Heart left ventricle (tissue), 16 donors: ENCODE results near the gene ETV6. TPM values are rescaled to one million over a fixed set of nuclear protein-coding genes. Genes with fewer than 3 reads are reported as not detected.

Source experiments
- ATAC-seq, 4 donors: fragments of 200-7000 bp; cut with Tn5 transposase; one replicate each; pipeline ENCODE4 v1.9.1; 2020 to 2022; ENCODE audit warnings: moderate library complexity in 4 of 4, mild to moderate bottlenecking in 3 of 4, moderate number of reproducible peaks in 1 of 4
- DNase-seq, 5 donors: peaks; one replicate each; pipeline ENCODE4 v3.0.0-alpha.2; 2020
- H3K27ac ChIP-seq, 12 donors: fragments of 200-600 bp; sonication (generic) in 4 of 12; one replicate each; pipeline versions ENCODE4 v1.5.0 to v1.8.0; 2016 to 2022; ENCODE audit warnings: mild to moderate bottlenecking in 2 of 12
- H3K27me3 ChIP-seq, 9 donors: fragments of 200-600 bp; sonication (generic) in 2 of 9; one replicate each; pipeline versions ENCODE4 v1.5.1 to v1.8.0; 2016 to 2022; ENCODE audit warnings: mild to moderate bottlenecking in 3 of 9
- H3K36me3 ChIP-seq, 9 donors: fragments of 200-600 bp; sonication (generic) in 2 of 9; one replicate each; pipeline versions ENCODE4 v1.5.0 to v1.8.0; 2018 to 2022; ENCODE audit warnings: mild to moderate bottlenecking in 2 of 9
- H3K4me1 ChIP-seq, 12 donors: fragments of 200-600 bp; sonication (generic) in 4 of 12; one replicate each; pipeline versions ENCODE4 v1.5.0 to v1.8.0; 2016 to 2022; ENCODE audit warnings: mild to moderate bottlenecking in 3 of 12
- H3K4me3 ChIP-seq, 12 donors: fragments of 200-600 bp; sonication (generic) in 4 of 12; one replicate each; pipeline versions ENCODE4 v1.5.0 to v1.8.0; 2017 to 2022; ENCODE audit warnings: mild to moderate bottlenecking in 9 of 12, moderate library complexity in 4 of 12
- H3K9me3 ChIP-seq, 12 donors: fragments of 200-600 bp; sonication (generic) in 4 of 12; one replicate each; pipeline versions ENCODE4 v1.5.0 to v1.8.0; 2016 to 2022; ENCODE audit warnings: mild to moderate bottlenecking in 1 of 12
- POLR2A ChIP-seq, 2 donors: fragments of 450-650 bp; IDR thresholded peaks; one replicate each; pipeline ENCODE4 v1.6.1; 2017; ENCODE audit warnings: antibody characterized with exemption in 2 of 2, mild to moderate bottlenecking in 2 of 2, moderate library complexity in 2 of 2
- WGBS, 4 donors: extraction: QIAGEN DNeasy Blood & Tissue Kit in 2 of 4; methylation state at CpG; one replicate each; pipeline versions ENCODE4 v1.1.5 to v1.1.7; 2013 to 2018; 5-methylcytosine and 5-hydroxymethylcytosine counted together
- intact Hi-C, 10 donors: fragments of 100-400 bp; cut with DNase I; formaldehyde crosslinking; loops; one replicate each; pipeline versions ENCODE4 v1.11.1 to v1.14.2; 2022
- polyA plus RNA-seq, 2 donors: library from polyadenylated mRNA; stranded (reverse); fragments of 200-250 nt; gene quantifications; one replicate each; pipeline ENCODE4 v1.2.3, GENCODE V29; 2013
- total RNA-seq, 9 donors: library from RNA; depleted of rRNA in 2 of 9; stranded (reverse); fragments of >200 nt in 2 of 9; fragmentation: NEBNext Ultra II Directional in 3 of 9; extraction: Animal tissue kit (Norgen Biotek cat#: 25700) in 3 of 9; gene quantifications; one replicate each; pipeline versions ENCODE4 v1.1.0 to v1.2.4, GENCODE V29; 2016 to 2023
- TF ChIP-seq, protein P1 (sequence below), 12 donors: fragments of 200-600 bp; sonication (generic) in 4 of 12; IDR thresholded peaks; one replicate each; pipeline versions ENCODE4 v1.5.0 to v1.8.0; 2018 to 2022; ENCODE audit warnings: antibody characterized with exemption in 12 of 12, mild to moderate bottlenecking in 5 of 12
- donor health status: ischemic (EF 13 %, LVEDD 7.1; RV severe dilation, severe dysfunction).
- donor health status: healthy with polysubstance abuse.
- donor health status: DM: no; HTN: yes; CAD: no.
- donor health status: DM: no; HTN: no; CAD: no.
- donor health status: ischemic (EF 25% LVEDD 6.9; RV normal size, moderate dysfunction).
- donor health status: ischemic (EF 25% LVEDD 5.7; RV mildly dilated, moderate dysfunction).
- donor health status: healthy.
- donor health status: DM: yes; HTN: yes; CAD: no.
- donor health status: ischemic (EF 35%, LVEDD 5.7; RV mildly dilated, moderate dysfunction).
- donor health status: nonischemic (EF 11% LVEDD 7.7; RV severe dilation, severe dysfunction).
- donor health status: DM: yes; HTN: yes; CAD: no.
- donor health status: PGD.
- donor health status: ischemic (EF 29% LVEDD 5.4; RV normal size, mild dysfunction).
- donor health status: nonischemic (EF 23%, LVEDD 6.1; RV moderate dilation, normal function).

Gene ETV6
- total and polyA plus RNA-seq, 11 donors = 3.9 to 37.3 (median 12.4) TPM

DNA sequence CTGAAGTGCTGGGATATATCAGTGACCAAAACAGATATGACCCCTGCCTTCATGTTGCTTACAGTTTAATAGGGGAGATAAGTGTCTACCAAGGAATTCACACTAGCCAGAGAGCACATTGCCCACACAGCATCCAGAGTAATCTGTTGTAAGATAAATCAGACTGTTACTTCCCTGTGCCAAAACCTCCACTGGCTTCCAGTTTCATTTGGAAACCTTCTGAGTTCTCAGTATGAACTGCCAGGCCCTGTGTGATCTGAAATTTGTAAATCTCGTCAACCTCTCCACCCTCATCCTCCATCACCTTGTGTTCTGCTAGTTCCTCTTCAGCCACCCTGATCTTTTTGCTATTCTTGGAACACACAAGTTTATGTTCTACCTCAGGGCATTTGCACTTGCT, 154.7 kb downstream of the ETV6 start:
- Histone ChIP-seq H3K9me3 (no peaks in the 10 kb centered on the region), H3K27ac (no peak overlapping the region), H3K27me3 (no peaks in the 10 kb centered on the region), H3K4me1 (peaks cover 0 to 56% (median 2%) of the 10 kb centered on the region in 12 donors), H3K36me3 (peaks cover 0 to 4% (median 0%) of the 10 kb centered on the region in 9 donors), H3K4me3 (no peak overlapping the region)
- peak in 1 of 4 donors; percentile 34 for ATAC-seq
- intact Hi-C loops = no loop called here
- WGBS, 4 donors = 67 to 81% (median 75%) methylated on average over 1 of the region's 1 CpG
- no peak for DNase-seq
- TF ChIP-seq, protein P1, sequence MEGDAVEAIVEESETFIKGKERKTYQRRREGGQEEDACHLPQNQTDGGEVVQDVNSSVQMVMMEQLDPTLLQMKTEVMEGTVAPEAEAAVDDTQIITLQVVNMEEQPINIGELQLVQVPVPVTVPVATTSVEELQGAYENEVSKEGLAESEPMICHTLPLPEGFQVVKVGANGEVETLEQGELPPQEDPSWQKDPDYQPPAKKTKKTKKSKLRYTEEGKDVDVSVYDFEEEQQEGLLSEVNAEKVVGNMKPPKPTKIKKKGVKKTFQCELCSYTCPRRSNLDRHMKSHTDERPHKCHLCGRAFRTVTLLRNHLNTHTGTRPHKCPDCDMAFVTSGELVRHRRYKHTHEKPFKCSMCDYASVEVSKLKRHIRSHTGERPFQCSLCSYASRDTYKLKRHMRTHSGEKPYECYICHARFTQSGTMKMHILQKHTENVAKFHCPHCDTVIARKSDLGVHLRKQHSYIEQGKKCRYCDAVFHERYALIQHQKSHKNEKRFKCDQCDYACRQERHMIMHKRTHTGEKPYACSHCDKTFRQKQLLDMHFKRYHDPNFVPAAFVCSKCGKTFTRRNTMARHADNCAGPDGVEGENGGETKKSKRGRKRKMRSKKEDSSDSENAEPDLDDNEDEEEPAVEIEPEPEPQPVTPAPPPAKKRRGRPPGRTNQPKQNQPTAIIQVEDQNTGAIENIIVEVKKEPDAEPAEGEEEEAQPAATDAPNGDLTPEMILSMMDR (IDR thresholded peaks at IDR 0.05) = no peak
- no peak for TF ChIP-seq POLR2A (IDR thresholded peaks at IDR 0.05)

GRCh38 chr12:11805043-11805442, 155.6 kb downstream of the ETV6 start:
- 77 to 85% (median 79%) methylated on average over 3 of the region's 3 CpGs for WGBS, 4 donors
- Histone ChIP-seq H3K9me3 (no peaks in the 10 kb centered on the region), H3K27ac (no peak overlapping the region), H3K4me1 (peaks cover 0 to 53% (median 0%) of the 10 kb centered on the region in 12 donors), H3K36me3 (peaks cover 0 to 4% (median 0%) of the 10 kb centered on the region in 9 donors), H3K27me3 (no peaks in the 10 kb centered on the region), H3K4me3 (no peak overlapping the region)
- ATAC-seq (no peak), DNase-seq (no peak)
- intact Hi-C loops = no loop called here
- TF ChIP-seq POLR2A (IDR thresholded peaks at IDR 0.05) = no peak
- TF ChIP-seq, protein P1 (IDR thresholded peaks at IDR 0.05) = peak in 1 of 12 donors; percentile 14

DNA sequence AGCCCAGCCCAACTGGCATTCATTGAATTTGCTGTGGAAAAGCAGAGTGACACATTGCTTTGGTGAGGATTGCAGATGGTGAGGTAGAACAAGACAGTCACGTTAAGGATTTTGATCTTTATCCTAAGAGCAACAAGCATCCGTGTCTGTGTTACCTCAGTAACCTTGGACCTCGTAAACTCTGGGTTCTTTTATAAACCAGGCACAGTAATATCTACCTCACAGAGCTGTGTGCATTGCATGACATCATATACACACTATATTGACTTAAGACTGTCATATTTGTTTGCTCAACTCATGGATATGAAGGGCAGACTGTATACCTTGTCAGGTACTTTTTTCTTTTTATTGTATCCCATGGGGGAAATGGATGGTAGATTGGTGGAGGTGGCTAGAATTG, 156.2 kb downstream of the ETV6 start:
- H3K9me3 ChIP-seq = no peaks in the 10 kb centered on the region
- H3K27me3 ChIP-seq = no peaks in the 10 kb centered on the region
- WGBS, 4 donors = 84 to 94% (median 92%) methylated on average over 3 of the region's 3 CpGs
- peaks cover 0 to 60% (median 1%) of the 10 kb centered on the region in 12 donors for H3K4me1 ChIP-seq
- no peak for TF ChIP-seq POLR2A (IDR thresholded peaks at IDR 0.05)
- TF ChIP-seq, protein P1 (IDR thresholded peaks at IDR 0.05) = no peak
- no peak for DNase-seq
- H3K4me3 ChIP-seq = no peak overlapping the region
- no peak for ATAC-seq
- intact Hi-C loops = no loop called here
- peaks cover 0 to 4% (median 0%) of the 10 kb centered on the region in 9 donors for H3K36me3 ChIP-seq
- no peak overlapping the region for H3K27ac ChIP-seq

- no peak for TF ChIP-seq POLR2A (IDR thresholded peaks at IDR 0.05)
- TF ChIP-seq, protein P1 (IDR thresholded peaks at IDR 0.05) = no peak
Observed at GRCh38 chr12:11807458-11807857, 158.0 kb downstream of the ETV6 start.

More at GRCh38 chr12:11807458-11807857, 158.0 kb downstream of the ETV6 start:
- Histone ChIP-seq H3K27ac (no peak overlapping the region), H3K9me3 (no peaks in the 10 kb centered on the region), H3K4me1 (peaks cover 0 to 65% (median 18%) of the 10 kb centered on the region in 12 donors), H3K4me3 (no peak overlapping the region), H3K27me3 (no peaks in the 10 kb centered on the region), H3K36me3 (no peaks in the 10 kb centered on the region)
- intact Hi-C loops = no loop called here
- DNase-seq = no peak
- no peak for ATAC-seq
